DMS 273 treated with DMSO at 0.1 percent for 48 hours (cell line): ENCODE results near the gene PTPN13.
"Not testable (repeated sequence)": the region's sequence is repeated elsewhere in the genome, so short reads cannot be mapped to it uniquely, and the experiment has no call there.

Source experiments
- DNase-seq: peaks from one replicate; lab custom pipeline; 2025; lab: John Stamatoyannopoulos, UW

Gene PTPN13

DNA sequence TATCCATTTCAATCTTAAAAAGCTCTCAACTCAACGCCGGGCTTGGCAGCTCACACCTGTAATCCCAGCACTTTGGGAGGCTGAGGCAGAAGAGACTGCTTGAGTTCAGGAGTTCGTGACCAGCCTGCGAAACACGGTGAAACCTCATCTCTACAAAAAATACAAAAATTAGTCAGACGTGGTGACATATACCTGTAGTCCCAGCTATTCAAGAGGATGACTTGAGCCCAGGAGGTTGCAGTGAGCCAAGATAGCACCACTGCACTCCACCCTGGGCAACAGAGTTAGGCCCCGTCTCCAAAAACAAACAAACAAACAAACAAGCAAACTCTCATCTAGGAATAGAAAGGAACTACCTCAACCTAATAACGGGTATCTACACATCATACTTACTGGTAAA, 50.8 kb downstream of the PTPN13 start:
- DNase-seq, result no peak

DNA sequence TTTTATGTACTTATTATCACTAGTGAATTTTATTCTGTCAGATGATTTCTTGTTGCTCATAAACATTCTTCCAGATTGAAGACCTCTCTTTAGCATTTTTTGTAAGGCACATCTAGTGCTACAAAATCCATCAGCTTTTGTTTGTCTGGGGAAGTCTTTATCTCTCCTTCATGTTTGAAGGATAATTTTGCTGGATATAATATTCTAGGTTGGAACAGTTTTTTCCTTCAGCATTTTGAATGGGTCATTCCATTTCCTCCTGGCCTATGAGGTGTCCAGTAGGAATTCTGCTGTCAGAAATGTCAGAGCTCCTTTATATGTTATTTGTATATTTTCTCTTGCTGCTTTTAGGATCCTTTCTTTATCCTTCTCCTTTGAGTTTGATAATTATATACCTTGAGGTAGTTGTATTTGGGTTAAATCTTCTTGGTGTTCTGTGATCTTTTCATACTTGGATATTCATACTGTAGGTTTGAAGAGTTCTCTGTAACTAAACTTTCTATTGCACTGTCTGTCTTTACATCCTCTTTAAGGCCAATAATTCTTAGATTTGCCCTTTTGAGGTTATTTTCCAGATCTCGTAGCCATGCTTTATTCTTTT, 58.3 kb downstream of the PTPN13 start:
- no peak for DNase-seq

DNA sequence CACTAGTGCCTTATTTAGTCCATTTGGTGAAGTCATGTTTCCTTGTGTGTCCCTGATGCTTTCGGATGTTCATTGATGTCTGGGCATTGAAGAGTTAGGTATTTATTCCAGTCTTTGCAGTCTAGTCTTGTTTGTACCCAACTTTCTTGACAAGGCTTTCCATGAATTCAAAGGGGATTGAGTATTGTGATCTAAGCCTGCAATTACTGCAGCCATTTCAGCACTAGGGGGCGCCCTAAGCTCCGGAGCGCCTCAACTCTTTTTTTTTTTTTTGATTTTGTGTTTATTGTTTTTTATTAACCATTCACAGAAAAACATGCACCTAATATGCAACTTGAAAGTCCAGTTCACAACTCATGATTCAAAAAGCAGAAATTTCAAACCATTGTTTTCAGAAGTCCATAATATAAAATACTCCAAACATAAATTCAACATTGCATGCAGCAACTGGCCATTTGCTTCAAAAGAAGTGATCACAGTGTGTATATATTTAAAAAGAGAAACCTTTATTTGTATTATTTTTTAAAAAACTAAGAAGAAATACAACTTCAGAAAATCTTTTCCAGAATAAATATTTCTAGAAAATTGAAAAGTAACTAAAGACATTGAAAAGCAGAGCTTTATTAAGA, 59.2 kb downstream of the PTPN13 start:
- no peak for DNase-seq

GRCh38 chr4:86656781-86657180, 62.7 kb downstream of the PTPN13 start:
- not testable (repeated sequence) for DNase-seq

GRCh38 chr4:86657382-86657781, 63.3 kb downstream of the PTPN13 start:
- no peak for DNase-seq

- no peak for DNase-seq
Measured at GRCh38 chr4:86657910-86658309, 63.8 kb downstream of the PTPN13 start.

DNA sequence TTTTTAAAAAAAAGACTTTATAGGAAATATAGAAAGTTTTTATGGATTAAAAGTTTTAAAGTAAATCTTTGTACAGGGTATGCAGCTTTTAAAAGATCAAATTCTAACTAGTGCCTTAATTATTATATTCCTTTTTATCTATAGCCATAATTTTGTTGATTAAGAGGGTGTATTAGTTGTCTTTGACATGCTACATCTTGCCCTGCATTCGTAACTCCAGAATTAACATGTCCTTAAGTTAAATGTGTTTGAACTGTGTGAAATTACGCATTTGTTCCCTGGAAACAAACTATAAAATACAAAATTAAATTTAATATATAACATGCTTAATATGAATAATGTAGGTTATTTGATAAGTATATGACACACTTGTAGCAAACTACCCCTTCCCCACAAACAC, 66.3 kb downstream of the PTPN13 start:
- DNase-seq, result no peak

GRCh38 chr4:86661006-86661405, 66.9 kb downstream of the PTPN13 start:
- DNase-seq, result no peak

DNA sequence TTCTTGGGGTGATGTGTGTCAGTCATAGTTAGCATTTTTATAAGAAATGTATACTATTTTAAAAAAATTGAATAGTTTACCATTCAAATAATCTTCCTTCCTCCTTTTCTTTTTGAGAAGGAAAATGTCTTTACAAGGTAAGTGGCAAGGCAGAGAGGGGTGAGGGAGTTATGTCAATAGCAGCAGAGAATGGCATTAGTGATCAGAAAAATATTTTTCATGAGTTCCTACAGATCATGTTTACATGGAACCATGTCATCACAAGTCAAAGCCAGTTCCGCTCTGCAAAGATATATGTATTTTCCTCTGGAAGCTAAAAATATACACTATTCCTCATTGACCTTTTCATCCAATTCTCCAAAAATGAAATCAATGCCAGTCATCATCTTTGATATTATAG, 67.3 kb downstream of the PTPN13 start:
- no peak for DNase-seq

- no peak for DNase-seq
Measured at GRCh38 chr4:86664959-86665358, 70.8 kb downstream of the PTPN13 start.

GRCh38 chr4:86670298-86670697, 76.2 kb downstream of the PTPN13 start:
- no peak for DNase-seq

- no peak for DNase-seq
Measured at GRCh38 chr4:86670756-86671155, 76.6 kb downstream of the PTPN13 start.

DNA sequence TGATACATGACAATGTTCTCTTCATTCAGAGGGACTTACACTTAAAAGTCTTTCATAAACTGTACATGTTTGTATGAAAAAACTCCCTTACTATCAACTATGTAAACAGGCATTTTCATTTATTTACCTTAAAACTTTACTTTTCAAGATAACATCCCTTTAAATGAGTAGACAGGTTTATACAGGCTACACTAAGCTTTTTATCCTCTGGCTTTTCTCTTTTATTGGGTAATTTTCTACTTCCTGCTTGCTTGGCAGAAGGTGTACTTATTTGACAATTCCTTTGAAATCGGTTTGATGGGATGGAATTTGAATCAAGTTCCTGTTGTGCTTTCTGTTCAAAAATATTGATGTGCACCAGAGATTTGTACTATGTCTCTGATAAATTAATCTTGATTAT, 81.4 kb downstream of the PTPN13 start:
- no peak for DNase-seq

DNA sequence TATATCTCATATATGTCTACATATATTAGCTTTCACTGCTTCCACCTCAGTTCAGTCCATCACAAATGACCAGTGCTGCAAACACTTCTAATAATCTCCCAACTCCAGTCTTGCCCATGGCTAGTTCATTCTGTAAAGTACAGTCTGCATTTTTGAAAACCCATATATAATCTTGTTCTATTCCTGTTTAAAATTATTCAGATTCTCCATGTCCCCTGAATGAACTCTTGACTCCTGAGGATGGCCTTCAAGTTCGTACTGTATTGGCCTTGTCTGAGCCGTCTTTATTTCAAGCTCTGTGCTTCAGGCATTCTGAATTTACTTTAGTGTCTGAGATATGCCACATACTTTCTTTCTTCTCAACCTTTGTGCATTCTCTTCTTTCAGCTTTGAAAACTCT, 84.7 kb downstream of the PTPN13 start:
- DNase-seq, result no peak

DNA sequence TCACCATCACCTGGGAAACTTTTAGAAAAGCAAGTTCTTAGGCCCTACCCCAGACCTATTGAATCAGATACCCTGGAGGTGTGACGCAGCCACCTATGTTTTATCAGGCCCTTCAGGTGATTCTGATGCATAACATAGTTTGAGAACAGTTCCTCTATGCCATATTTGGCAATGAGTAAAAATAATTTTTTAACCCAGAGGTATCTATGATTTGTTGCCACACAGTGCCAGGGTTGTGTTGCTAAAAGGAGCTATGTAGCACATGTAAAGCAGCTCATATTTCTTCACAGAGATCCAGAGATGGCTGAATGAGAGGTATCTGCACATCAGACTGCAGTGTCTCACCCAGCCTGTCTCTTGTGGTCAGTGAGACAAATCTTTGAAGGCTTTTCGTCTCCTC, 85.3 kb downstream of the PTPN13 start:
- DNase-seq, result no peak

DNA sequence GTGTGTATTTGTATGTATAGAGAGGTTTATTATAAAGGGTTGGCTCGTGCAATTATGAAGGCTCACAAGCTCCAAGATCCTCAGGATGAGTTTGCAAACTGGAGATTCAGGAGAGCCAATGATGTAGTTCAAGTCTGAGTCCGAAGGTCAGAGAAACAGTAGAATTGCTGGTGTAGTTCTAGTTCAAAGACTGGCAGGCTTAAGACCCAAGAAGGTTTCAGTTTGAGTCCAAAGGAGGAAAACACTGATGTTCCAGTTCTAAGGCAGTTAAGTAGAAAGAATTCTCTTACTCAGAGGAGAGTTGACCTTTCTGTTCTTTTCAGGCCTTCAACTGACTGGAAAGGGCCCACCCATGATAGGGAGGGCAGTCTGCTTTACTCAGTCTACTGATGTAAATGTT, 89.1 kb downstream of the PTPN13 start:
- no peak for DNase-seq

DNA sequence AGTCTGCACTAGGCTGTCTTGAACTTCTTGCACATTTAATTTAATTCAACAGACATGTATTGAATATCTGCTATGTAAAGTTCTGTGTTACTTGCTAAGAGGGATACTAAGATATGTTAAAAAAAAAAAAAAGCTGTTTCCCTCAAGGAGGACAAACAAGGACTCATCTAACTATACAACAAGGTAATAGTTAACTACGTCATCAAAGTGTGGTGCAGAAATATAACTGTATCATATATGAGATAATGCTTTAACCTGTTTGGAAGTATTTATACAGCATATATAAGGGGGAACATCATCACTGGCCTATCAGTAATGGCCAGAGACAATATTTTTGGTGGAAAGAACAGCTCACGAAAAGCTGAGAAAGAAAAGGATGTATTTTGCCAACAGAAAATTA, 89.9 kb downstream of the PTPN13 start:
- DNase-seq, result no peak

DNA sequence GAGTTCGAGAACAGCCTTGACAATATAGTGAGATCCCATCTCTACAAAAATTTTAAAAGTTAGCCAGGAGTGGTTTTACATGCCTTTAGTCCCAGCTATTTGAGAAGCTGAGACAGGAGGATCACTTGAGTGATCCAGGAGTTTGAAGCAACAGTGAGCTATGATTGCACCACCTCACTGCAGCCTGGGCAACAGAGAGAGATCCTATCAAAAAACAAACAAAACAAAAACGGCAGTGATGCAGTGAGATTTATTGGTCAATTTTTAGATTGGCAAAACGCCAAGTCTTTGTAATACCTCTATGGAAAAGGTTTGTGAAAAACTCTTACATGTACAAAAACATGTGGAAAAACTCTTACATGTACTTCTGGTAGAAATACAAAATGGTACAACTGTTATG, 91.3 kb downstream of the PTPN13 start:
- DNase-seq, result no peak

GRCh38 chr4:86686741-86687140, 92.6 kb downstream of the PTPN13 start:
- DNase-seq, result no peak

DNA sequence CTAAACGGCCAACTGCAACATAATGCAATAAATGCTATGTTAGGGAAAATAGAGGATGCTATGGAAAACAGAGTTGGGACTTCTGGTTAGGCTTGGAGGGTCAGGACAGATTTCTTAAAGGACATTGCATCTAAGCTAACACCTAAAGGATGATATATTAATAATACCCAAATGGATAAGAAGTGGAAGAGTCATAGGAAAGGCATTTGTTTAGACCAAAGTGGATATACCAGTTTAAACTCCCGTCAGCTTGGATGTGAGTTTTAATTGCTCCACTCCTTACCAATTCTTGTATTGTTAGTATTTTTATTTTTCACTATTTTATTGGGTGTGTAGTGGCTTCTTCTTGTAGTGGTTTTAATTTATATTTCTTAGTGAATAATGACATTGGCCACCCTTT, 93.9 kb downstream of the PTPN13 start:
- DNase-seq, result no peak

DNA sequence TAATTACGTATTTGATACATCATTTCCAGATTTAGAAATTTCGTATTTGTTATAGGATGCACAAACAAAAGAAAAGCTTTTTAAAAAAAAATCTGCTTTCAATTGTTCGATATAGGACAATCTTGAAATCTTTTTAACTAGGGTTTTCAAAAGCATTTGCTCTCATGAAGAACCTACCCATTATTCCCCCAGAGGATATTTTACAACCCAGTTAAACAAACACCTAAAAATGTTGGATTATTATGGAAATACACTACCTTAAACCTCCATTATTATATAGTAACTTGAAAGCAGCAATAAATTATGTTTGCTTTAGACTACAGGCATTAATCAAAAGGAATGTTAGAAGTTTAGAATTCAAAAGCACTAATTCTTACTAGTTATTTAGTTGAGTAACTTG, 110.5 kb downstream of the PTPN13 start:
- no peak for DNase-seq

DNA sequence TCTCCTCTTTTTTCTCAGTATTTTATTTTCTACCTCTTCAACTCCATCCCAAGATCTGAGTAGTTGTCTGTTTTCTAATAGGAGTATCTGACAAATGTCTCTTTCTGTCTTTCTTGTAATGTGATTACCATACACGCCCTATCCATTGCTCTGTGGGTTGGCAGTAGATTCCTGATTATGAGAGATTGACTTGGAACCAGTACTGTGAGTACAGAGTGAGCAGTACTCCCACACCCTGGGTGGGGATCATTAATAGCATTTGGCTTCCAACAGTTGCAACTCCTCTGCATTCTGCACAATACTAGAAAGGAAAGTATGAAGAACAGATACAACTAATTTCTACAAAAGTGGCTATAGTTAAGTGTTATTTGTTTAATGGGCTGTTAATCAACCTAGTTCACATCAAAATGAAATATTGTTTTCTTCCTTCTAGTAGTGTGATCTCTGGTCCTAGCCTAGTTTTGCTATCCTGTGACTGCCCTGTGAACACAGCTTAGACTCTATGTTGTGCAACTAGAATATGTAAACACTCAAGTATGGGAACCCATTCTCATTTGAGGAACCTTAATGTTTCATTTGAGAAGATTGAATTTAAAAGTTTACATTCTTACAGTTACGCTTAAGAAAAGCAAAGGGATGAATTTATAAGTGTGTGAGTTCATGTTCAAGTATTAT, 112.9 kb downstream of the PTPN13 start:
- no peak for DNase-seq

GRCh38 chr4:86717651-86718050, 123.5 kb downstream of the PTPN13 start:
- no peak for DNase-seq

DNA sequence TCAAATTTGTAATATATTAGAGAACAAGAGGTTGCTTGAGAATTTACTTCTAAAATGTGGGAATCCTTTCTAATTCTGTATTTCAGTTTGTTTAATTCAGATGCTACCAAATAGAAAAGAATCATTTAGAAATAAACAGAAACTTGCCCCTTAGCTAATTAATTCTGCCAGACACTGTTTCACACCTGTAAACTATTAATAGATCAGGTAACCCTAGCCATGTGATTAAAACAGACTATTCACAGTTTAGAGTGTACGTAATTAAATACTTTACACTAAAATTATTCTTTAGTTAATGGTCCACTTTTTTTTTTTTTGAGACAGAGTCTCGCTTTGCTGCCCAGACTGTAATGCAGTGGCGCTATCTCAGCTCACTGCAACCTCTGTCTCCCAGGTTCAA, 124.0 kb downstream of the PTPN13 start:
- no peak for DNase-seq
